GM12878 (cell line): ENCODE measurements around the gene TMEM256.

Experiments
- CTCF ChIP-seq, 3 experiments: IDR thresholded peaks in 2 of 3; conservative IDR thresholded peaks in 1 of 3; 2 replicates each; pipeline ENCODE4 v1.5.1; 2011; ENCODE audit warnings: low read depth in 3 of 3, low read length in 3 of 3, mild to moderate bottlenecking in 3 of 3, control low read depth in 2 of 3, moderate library complexity in 2 of 3, inconsistent platforms in 1 of 3, mixed read lengths in 1 of 3; ENCODE audit not compliant: control insufficient read depth in 2 of 3, insufficient read depth in 1 of 3; ENCODE audit errors: extremely low read depth in 1 of 3
- NR2C2 ChIP-seq: IDR thresholded peaks from 2 replicates; pipeline ENCODE4 v1.6.1; 2011; ENCODE audit warnings: borderline replicate concordance, low read depth; ENCODE audit not compliant: control insufficient read depth, insufficient read length
- POLR2AphosphoS5 ChIP-seq: IDR thresholded peaks from 2 replicates; pipeline ENCODE4 v1.6.1; 2011; ENCODE audit warnings: mild to moderate bottlenecking, low read length, inconsistent platforms
- RFX5 ChIP-seq: IDR thresholded peaks from 2 replicates; pipeline ENCODE4 v1.6.1; 2011; ENCODE audit warnings: low read depth, low read length, improper control_type of control experiment
- ZBTB40 ChIP-seq: fragments of 450-650 bp; IDR thresholded peaks from 2 replicates; pipeline ENCODE4 v1.6.1; 2016; ENCODE audit warnings: mild to moderate bottlenecking, moderate library complexity, borderline replicate concordance
- ZNF274 ChIP-seq: IDR thresholded peaks from one replicate; pipeline ENCODE4 v1.8.0; 2011; ENCODE audit not compliant: insufficient read length, insufficient read depth
- ZSCAN29 ChIP-seq: fragments of 450-650 bp; IDR thresholded peaks from 2 replicates; pipeline ENCODE4 v1.6.1; 2017; ENCODE audit warnings: mild to moderate bottlenecking, moderate library complexity

DNA sequence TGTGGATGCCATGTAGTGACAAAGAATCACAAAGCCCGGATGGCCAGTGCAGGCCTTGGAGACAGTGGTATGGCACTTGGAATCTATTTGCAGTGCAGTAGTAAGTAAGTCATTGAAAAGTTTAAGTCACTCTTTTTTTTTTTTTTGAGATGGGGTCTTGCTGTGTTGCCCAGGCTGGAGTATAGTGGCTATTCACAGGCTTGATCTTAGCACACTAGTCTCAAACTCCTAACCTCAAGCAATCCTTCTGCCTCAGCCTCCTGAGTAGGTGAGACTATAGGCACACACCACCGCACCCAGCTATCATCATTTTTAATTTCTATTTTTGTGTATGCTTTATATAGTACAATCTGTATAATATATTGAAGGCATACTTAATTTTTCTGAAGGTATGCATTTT lies 5.3 kb downstream of the TMEM256 start:
- TF ChIP-seq ZSCAN29 (no peak), CTCF (IDR thresholded peaks at IDR 0.05 in 2 of 3, conservative IDR thresholded peaks at IDR 0.05 in 1 of 3; ENCODE audit: control insufficient read depth in 2 of 3, extremely low read depth in 1 of 3, insufficient read depth in 1 of 3, low read depth in 3 of 3, low read length in 3 of 3) (no peak), ZNF274 (no peak), NR2C2 (no peak), ZBTB40 (no peak), POLR2AphosphoS5 (no peak), RFX5 (no peak)
